Embryonic facial prominence (tissue), 1 donor: Measurements from ENCODE around the gene ZNF740.

Source experiments
- DNase-seq: peaks from one replicate; pipeline ENCODE4 v3.0.0-alpha.2; 2016; ENCODE audit errors: extremely low spot score

ZNF740 gene

DNA sequence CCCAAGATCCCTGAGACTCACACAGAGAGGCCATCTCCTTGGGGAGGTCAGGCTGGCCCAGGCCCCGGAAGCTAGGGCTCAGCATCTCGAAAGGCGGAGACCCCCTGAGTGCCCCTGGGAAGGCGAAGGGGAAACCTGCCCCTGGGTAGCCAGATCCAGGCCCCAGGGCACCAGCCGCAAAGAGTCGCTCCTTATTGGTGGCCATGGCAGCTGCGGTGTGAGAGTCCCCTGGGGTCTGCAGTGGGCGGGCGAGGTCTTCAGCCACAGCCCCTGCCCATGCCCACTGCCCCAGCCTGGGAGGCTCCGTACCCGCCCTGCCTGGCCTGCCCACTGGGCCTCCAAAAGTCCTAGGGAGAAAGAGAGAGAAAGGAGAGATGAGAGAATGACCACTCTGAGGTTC, 46.8 kb downstream of the ZNF740 start:
- DNase-seq = no peak

DNA sequence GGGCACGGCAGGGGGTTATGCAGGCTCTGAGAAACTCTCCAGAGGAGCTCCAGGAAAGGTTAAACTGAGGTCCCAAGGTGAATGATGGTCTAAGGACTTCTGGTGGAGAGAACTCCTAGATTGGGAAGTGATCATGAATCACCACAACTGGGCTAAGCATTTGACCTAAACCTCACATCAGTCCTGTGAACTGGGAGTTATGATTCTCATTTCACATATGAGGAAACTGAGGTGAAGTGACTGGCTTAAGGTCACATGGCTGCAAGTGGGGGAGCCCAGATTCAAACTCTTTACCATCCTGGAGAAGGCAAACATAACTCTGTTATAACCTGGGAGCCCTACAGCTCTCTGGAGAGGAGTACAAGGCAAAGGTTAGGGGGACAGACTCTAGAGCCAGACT, 47.3 kb downstream of the ZNF740 start:
- no peak for DNase-seq

DNA sequence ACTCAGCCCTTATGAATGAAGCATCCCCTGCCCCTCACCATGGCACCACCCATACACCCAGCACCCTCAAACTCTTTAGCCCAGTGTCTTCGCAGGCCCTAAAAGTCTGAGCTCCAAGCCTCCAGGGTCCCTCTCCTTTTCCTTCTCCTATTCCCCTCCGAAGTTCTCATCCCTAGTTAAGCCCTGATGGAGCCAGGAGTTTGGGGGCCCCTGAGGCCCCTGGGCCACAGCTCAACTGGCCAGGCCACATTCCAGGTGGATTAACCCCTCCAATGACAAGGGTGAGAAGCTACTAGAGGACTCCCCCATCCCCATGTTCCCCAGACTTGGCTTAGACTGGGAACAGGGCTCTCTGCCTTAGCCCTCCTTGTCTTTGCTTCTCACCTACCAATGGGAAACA, 48.9 kb downstream of the ZNF740 start:
- DNase-seq = no peak

DNA sequence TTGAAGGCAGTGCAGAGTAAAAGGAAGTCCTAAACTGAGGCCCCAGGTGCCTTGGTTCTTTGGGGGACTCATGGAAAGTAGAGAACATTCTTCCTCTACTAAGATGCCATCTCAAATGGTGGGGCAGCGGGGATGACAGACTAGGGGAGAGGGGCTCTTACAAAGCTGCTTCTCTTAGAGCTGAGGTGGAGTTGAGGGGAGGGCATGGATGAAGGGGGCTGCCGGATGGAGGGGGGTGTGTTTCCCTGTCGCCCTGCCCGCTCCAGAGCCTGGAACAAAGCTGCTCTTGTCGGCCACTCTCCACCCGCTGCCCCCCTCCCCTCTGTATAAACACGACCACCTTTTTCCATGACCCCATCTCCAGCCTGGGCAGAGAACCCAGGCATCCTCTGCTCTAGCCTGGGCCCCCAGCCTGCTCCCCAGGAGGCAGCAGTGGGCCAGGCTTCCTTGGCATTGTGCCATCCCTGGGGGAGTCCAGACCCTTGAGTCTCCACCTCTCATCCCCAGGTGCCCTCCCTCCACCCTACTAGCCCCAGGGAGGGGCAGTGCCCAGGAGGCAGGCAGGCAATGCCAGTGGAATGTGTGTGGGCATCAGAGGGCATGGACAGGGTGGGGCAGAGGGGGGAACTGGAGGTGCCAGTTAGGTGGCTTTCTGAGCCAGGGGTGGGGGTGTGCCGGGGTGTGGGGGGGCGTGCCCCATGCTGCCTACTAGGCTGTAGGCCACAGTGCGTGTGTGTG, 49.8 kb downstream of the ZNF740 start:
- DNase-seq = no peak

DNA sequence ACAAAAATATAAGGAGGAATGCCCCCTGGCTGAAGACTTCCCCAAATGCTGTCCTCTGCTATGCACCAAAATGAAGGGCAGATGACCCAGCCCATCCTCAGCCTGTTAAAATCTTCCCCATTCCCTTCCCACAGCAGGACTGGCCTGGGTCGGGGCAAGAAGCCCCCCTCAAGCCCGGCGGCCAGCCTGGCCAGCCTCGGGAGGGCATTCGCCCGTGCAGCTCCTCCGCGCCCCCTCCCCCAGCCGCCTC, 51.1 kb downstream of the ZNF740 start:
- DNase-seq = no peak

DNA sequence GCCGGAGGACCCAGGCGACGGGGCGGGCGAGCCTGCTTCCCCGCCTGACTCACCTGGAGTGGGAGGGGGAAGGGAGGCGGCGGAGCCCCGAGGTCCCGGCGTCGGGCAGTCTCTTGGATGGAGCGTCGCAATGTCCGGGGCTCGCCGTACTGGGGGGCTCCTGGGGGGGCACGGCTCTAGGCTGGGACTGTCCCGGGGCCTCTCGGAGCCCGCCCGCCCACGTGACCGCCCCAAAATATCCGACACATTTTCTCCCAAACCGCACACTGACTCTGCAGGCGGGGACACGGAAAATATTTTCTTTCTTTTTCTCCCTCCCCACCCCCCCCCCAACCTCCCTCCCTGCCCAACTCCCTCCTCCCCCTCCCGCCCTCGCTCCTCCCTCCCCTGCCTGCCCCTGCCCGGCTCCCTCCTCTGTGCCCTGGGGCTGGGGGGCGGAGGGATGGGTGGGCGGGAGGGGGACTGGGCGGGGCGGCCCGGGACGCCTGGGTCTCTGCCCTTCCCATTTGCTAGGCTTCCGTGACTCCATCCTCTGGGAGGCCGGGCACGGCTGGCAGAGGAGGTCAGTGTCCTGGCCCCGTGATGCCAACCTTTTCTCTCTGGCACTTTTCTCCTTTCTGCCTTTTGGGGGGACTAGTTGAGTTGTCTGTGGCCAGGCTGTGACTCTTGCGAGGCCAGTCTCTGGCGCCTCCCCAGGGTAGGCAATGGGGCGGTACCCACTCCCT, 51.6 kb downstream of the ZNF740 start, which contains the start of gene RARG:
Gene RARG (minus strand): TSS at position 289 of the 725 bp plus-strand sequence. CDS start 4,664 bp downstream, outside the sequence.
- peak; percentile 64 for DNase-seq

DNA sequence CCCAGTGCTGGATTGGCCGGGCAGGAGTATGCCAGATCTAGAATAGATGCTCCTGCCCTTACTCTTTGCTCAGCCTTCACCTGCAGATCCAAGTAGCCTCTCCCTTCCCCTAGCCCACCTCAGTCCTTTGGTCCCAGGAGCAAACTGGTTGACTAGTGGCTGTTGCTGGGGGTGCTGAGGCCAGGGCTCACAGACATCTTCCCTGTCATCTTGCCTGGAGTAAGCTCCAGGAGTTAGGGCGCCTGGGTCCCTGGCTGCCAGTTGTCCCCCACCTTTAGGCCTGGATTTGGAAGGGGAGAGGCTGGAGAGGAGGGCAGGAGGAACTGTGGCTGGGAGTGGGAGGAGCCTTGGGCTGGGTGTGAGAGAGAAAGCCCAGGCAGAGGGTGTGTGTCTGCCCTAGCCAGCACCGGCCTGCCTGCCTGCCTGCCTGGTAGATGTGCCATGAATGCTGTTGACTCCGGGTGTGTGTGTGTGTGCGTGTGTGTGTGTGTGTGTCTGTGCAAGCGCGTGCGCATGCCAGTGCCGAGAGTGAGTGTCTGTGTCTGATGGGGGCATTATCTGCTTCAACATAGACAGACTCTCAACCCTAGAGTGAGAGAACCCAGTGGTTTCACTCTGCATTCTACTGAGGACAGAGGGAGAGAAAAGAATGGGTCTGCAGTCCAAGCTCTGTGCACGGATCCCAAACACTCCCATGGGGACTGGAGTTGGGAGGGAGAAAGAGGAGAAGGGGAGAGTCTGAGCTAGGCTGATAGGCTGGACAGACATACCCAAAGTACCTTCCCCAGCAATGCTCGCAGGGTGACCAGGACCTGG, 52.3 kb downstream of the ZNF740 start:
- DNase-seq = no peak

DNA sequence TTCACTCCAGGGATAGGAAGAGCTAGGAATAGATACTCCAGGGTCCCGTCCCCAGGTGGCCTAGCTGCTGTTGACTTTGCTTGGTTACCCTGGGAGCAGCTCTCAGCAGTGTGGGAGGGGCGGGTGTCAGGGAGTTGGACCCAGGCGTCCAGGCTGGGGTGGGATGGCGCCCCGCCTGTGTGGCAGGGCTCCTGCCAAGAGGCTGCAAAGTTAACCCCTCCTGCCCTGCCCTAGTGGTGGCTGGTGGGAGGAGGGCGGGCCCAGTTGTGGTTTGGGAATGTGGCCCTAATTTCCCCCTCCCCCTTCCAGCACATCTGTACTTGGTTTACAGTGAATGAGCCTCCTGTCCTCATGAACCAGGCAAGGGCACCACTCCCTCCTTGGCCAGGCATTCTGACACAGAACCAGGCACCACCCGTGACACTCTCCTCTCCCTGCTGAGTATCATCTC, 53.2 kb downstream of the ZNF740 start:
- DNase-seq = peak; percentile 61

DNA sequence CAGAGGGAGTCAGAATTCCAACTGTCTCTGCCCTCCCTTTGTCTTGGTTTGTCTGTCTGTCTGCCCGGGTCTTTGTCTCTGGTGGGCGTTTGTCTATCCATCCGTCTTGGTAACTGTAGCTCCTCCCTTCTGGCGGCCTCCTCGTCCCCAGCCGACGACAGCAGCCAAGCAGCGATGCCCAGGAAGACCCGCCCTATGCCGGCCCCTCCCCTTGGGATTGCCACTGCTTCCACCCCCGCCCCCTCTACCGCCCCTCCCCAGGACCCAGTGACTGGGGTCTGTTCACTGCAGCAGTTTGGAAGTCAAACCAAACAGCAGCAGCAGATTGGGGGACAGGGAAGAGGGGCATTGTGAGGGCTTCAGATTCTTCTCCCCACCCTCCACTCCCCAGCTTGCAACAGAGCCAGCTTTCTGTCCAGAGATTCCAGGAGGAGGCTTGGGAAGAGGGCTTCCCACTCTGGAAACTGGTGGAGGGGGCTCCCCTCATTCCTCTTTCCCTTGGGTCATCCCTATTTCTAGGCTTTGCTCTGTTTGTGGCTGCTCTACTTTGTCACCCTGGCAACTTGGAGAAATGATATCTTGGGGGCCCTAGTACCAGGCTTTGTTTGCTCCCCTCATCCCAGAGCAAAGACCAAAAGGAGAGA, 53.9 kb downstream of the ZNF740 start:
- peak; percentile 49 for DNase-seq

DNA sequence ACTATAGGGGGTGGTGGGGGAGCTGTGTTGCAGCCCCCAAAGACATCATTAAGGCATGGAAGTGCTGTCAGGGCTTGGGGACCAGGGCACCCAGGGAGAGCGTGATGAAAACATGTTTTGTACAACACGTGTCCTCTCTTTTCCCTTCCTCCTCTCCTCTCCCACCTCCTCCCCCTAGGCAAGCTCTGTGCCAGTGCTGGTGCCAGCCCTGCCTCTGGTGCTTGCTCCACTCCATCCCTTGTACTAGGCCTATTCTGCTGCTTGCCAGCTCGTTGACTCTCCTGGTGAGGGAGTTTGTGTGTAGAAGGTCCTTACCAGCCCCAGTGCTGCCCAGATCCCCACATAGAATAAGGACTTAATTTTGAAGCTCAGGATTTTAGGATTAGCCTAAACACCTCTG, 54.6 kb downstream of the ZNF740 start:
- no peak for DNase-seq

DNA sequence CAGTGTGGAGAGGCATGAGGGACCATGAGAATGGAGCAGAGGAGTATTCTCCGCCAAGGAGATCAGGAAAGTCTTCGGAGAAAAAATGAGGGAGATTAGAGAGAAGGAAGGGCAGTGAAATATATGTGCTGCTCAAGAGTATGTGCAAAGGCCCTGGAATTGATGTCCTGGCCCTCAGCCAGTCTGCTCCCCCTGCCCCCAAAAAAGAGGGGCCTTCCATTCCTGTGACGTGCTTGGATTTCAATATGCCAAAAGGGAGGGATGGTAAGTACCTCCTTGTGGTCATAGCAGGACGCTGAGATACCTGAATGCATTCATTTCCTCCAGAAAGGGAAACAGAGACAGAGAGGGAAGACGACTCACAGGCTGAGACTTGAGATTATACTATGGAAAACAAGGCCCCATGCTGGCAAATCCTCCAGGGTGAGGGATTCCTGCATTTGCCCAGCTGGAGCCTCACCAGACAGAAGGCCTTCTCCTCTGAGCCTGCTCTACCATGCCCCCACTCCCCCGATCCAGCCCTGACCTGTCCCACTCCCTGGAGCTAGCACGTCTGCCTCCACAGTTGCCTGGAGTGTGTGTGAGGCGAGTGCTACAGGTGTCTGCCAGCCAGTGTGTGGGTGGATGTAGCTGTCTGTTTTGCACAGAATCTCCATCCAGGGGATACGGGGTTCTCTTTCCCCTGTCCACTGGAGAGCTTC, 55.4 kb downstream of the ZNF740 start:
- DNase-seq = no peak

DNA sequence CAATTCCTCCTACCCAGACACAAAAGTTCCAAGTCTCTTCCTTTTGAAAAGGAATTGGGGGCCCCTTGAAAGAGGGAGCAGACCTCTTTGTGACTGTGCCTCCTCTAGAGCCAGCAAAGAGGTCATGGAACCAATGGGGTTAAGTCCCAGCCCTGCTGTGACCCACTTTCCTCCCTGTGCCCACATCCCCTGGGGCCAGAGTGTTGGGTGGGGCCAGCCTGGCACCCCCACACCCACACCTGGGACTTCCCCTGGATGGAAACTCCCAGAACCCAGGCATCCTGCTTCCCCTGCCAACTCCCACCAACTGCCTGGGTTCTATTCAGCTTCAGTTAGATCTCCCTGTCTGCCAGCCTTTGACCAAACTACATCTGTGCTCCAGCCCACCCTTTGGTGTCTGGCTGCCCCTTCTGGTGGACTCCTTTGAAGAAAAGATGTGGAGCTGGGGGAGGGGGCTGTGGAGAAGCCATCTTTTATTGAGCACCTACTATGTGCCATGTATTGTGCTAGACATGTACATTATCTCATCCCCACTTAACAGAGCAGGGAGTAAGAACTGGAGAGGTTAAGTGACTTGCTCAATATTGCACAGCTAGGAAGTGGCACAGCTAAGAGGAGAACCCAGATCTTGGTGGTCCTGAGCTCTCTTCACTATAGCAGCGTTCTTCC, 56.1 kb downstream of the ZNF740 start:
- DNase-seq = no peak

DNA sequence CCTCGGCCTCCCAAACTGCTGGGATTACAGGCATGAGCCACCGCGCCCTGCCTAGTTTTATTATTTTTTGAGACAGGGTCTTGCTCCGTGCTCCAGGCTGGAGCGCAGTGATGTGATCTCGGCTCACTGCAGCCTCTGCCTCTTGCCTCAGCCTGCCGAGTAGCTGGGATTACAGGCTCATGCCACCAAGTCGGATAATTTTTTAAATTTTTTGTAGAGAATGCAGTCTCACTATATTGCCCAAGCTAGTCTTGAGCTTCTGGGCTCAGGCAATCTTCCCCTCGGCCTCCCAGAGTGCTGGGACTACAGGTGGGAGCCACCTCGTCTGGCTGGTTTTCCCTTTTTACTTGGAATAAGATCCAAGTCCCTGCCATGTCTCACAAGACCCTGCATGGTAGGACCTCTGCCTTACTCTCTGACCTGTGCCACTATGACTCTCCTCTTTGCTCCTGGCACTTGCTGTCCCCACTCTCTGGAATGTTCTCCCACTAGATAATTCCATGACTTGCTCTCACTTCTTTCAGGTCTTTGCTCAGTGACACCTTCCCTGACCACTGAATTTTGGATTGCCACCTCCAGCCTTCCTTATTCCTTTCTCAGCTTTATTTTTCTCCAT, 59.2 kb downstream of the ZNF740 start:
- DNase-seq = no peak

DNA sequence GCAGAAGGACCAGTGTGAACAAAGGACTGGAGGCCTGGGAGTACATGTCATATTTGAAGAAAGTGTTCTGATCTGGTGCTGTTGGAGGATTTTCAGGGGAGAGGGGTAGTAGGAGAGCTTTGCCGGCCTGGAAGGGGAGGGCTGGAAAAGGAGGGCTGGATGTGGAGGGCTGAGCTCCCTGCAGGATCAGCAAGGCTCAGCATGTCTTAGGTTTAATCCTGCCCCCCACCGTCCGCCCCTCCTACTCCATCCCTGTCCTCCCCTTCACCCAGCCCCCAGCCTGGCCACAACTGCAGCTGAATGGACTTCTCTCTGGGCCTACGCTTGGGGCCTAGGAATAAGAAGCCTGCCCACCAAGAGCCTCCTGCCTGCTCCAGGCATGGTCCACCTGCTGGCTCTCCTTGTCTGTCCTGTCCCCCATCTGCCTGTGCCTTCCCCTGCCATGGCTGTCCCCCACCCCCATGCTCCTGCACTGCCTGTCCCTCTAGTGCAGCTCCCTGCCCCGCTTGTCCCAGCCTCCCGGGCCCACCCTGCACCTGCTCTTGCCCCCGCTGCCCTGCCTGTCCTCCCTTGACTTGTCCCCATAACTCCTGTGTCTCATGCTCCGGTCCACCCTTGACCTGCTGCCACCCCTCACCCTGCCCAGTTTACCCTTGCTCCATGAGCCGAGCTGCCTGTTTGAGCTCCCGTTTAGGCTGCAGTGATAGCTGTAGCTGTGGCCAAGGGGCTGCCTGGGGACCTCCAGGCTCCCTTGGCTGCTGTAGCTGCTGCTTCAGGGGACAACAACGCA, 61.3 kb downstream of the ZNF740 start:
- no peak for DNase-seq

DNA sequence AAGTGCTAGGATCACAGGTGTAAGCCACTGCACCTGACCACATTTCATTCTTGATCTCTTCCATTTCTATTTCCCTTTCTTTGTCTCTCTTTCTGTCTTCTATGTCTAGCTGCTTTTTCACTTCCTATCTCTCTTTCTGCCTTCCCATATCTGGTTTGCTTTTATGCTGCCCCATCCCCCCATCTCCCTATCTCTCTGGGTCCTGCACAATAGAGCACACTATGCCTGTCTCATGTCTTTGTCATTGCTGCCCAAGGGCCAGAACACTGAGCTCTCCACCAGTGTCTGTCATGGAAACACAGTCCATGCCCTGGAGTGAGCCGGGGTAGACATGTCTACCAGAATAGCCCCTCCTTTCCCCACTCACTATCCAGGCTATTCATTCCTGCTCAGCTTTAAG, 63.8 kb downstream of the ZNF740 start:
- DNase-seq = no peak
